NCI-H446 (cell line): ENCODE data around the gene MESP2.

Experiments
- DNase-seq, 2 experiments: peaks; one replicate each; lab custom pipeline; 2025; lab: John Stamatoyannopoulos, UW

The MESP2 gene

GRCh38 chr15:89755701-89756100, 20.4 kb upstream of the MESP2 start:
- no peak for DNase-seq

- DNase-seq, result no peak
These were observed 19.2 kb upstream of the MESP2 start for GRCh38 chr15:89756897-89757296.

GRCh38 chr15:89758283-89758682, 17.8 kb upstream of the MESP2 start:
- no peak for DNase-seq

GRCh38 chr15:89758981-89759380, 17.2 kb upstream of the MESP2 start:
- DNase-seq, result no peak

- no peak for DNase-seq
These were observed 16.3 kb upstream of the MESP2 start for GRCh38 chr15:89759835-89760234.

- DNase-seq, result peak; percentile 60 to 76
These were observed 15.7 kb upstream of the MESP2 start for GRCh38 chr15:89760303-89761008.

- no peak for DNase-seq
These were observed 14.9 kb upstream of the MESP2 start for GRCh38 chr15:89761009-89761831.

GRCh38 chr15:89761929-89762328, 14.2 kb upstream of the MESP2 start:
- no peak for DNase-seq

- DNase-seq, result no peak
These were observed 10.4 kb upstream of the MESP2 start for GRCh38 chr15:89765694-89766093.

- DNase-seq, result no peak
These were observed 9.5 kb upstream of the MESP2 start for GRCh38 chr15:89766357-89767311.

- DNase-seq, result no peak
These were observed 8.7 kb upstream of the MESP2 start for GRCh38 chr15:89767411-89767915.

GRCh38 chr15:89768071-89768500, 8.0 kb upstream of the MESP2 start:
- no peak for DNase-seq

GRCh38 chr15:89769366-89769765, 6.8 kb upstream of the MESP2 start:
- DNase-seq, result no peak

GRCh38 chr15:89770041-89770440, 6.1 kb upstream of the MESP2 start:
- no peak for DNase-seq

GRCh38 chr15:89772932-89773583, 3.1 kb upstream of the MESP2 start:
- no peak for DNase-seq

GRCh38 chr15:89774492-89774891, 1.6 kb upstream of the MESP2 start:
- DNase-seq, result no peak

GRCh38 chr15:89775815-89776214, 317 bp upstream of the MESP2 start:
- no peak for DNase-seq

GRCh38 chr15:89777073-89777751, 1.1 kb downstream of the MESP2 start:
- no peak for DNase-seq

- peak; percentile 17 to 30 for DNase-seq
These were observed 1.7 kb downstream of the MESP2 start for GRCh38 chr15:89777782-89778380.

- no peak for DNase-seq
These were observed 2.7 kb downstream of the MESP2 start for GRCh38 chr15:89778861-89779260.
